GDM1 (cell line): ENCODE data around the gene SLC35G6.
"Not testable (repeated sequence)": the region's sequence is repeated elsewhere in the genome, so short reads cannot be mapped to it uniquely, and the experiment has no call there.

Experiments used
- DNase-seq: peaks from one replicate; lab custom pipeline; 2025; lab: John Stamatoyannopoulos, UW

The SLC35G6 gene

GRCh38 chr17:7479213-7480088 is 1.8 kb upstream of the SLC35G6 start, which contains the start of gene ZBTB4:
TSS of gene ZBTB4 (minus strand) at chr17:7479631. CDS start at chr17:7466801, 12,830 bp downstream.
- DNase-seq, result peak; percentile 24

- DNase-seq, result no peak
Observed at GRCh38 chr17:7480089-7480384, 1.2 kb upstream of the SLC35G6 start.

GRCh38 chr17:7481842-7482741 is 846 bp downstream of the SLC35G6 start:
- DNase-seq, result not testable (repeated sequence)

GRCh38 chr17:7482742-7483088 is 1.5 kb downstream of the SLC35G6 start:
- not testable (repeated sequence) for DNase-seq

- DNase-seq, result peak; percentile 86
Observed at GRCh38 chr17:7483255-7484066, 2.2 kb downstream of the SLC35G6 start.

GRCh38 chr17:7484067-7484918 is 3.0 kb downstream of the SLC35G6 start, which contains the start of gene POLR2A:
TSS of gene POLR2A (plus strand) at chr17:7484366.
- DNase-seq, result peak; percentile 96

GRCh38 chr17:7484919-7485377 is 3.7 kb downstream of the SLC35G6 start:
- no peak for DNase-seq

GRCh38 chr17:7486181-7486580 is 4.9 kb downstream of the SLC35G6 start:
- no peak for DNase-seq

GRCh38 chr17:7490144-7490543 is 8.9 kb downstream of the SLC35G6 start:
- DNase-seq, result no peak

- DNase-seq, result no peak
Observed at GRCh38 chr17:7491583-7491982, 10.3 kb downstream of the SLC35G6 start.

- no peak for DNase-seq
Observed at GRCh38 chr17:7493941-7494340, 12.7 kb downstream of the SLC35G6 start.

GRCh38 chr17:7495906-7496434 is 14.7 kb downstream of the SLC35G6 start:
- no peak for DNase-seq

GRCh38 chr17:7496470-7497183 is 15.4 kb downstream of the SLC35G6 start:
- DNase-seq, result no peak

GRCh38 chr17:7497228-7497627 is 16.0 kb downstream of the SLC35G6 start:
- no peak for DNase-seq

GRCh38 chr17:7497636-7498035 is 16.4 kb downstream of the SLC35G6 start:
- DNase-seq, result no peak

- DNase-seq, result no peak
Observed at GRCh38 chr17:7499161-7499560, 17.9 kb downstream of the SLC35G6 start.

- DNase-seq, result no peak
Observed at GRCh38 chr17:7501729-7502128, 20.5 kb downstream of the SLC35G6 start.

GRCh38 chr17:7502171-7502847 is 21.1 kb downstream of the SLC35G6 start:
- DNase-seq, result no peak

GRCh38 chr17:7502987-7503386 is 21.7 kb downstream of the SLC35G6 start:
- no peak for DNase-seq
